Activated CD4-positive, CD25-positive, alpha-beta regulatory T cell treated with anti-CD3 and anti-CD28 coated beads, Interleukin-2, amount 50 U/mL, for 24 hours (primary cell): ENCODE results near the gene FAM78B.
A peak's percentile ranks its signal among the peaks of the same experiment; 100 is the strongest.

ENCODE experiments used
- ATAC-seq, 2 donors: fragments of 150-1000 bp; cut with Tn5 transposase; one replicate each; pipeline ENCODE4 v1.10.0; 2021; ENCODE audit warnings: mild to moderate bottlenecking in 1 of 2, moderate library complexity in 1 of 2

The FAM78B gene, protein sequence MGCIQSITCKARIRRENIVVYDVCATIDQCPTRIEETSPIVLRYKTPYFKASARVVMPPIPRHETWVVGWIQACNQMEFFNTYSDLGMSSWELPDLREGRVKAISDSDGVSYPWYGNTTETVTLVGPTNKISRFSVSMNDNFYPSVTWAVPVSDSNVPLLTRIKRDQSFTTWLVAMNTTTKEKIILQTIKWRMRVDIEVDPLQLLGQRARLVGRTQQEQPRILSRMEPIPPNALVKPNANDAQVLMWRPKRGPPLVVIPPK

DNA sequence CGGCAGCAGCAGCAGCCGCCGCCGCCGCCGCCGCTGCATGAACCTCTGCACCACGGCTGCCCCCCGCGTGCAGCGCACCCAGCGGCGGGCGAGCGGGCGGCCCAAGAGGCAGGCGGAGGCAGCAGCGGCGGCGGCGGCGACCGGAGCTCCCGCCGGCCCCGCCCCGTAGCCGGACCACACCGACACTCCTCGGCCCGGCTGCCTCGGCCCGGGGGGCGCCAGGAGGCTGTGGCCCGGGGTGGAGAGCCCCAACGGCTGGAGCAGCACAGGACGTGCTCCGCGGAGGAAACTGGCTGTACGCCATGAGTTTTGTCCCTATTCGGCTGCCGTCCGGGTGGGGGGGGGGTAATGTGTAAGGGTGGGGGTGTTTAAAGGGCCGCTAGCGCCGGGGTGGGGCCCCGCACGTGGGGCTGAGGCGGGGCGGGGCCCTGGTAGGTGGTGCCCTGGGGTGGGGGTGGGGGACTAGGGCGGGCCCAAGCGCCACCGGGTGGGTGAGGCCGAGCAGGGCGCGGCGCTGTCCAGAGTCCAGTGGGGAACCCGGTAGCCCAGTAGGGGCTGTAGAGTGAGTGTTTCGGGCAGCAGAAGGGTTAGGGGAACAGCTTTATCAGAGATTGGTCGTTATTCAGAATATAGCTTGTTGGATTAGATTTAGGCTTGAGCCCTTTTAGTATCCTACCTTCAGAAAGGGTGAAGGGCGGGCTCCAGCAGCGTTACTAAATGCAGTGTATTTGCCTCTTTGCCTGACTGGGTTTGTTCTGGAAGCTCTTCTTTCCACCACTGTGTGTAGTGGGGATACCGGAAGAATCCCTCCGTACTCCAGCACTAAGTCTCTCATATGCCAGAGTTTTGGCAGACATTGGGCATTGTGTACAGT is at the start of gene FAM78B:
Gene FAM78B (minus strand): TSS at position 304 of the 874 bp plus-strand sequence. CDS start 753 bp downstream, outside the sequence.
- peak; percentile 44 to 51 for ATAC-seq

DNA sequence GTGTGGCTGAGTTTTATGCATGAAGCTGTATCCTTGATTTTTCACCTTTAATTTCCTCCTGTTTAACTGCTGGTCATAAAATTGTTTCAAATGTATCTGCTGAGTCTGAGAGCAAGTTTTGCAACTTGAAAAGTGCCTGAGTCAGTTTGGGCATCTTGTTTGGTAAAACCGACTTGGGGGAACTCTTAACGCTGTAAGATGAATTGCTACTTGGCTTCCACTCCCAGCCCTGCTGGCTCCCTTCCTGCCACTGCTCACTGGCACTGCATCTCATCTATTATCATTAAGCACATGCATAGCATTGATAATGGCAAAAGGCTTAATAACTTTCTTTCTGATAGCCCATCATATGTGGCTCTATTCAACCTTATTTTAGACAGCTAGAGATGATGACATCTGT is 35.7 kb upstream of the FAM78B start:
- ATAC-seq, result no peak

DNA sequence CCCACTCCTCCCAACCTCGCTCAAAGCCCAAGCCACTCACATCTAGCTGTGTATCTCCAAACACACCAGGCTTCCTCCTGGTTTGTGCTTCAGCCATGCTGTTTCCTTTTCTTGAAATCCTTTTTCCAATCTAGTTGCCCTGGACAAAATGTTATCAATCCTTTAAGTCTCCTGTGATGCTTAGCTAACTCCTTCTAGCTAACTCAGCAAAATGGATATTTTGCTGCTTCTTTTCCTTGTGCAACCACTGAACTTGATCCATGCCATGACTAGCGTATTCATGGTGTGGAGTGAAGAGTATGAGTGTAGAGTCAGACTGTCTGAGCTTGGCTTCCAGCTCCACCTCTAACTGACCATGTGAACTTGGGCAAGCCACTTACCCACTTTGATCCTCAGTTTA is 33.9 kb upstream of the FAM78B start:
- no peak for ATAC-seq

DNA sequence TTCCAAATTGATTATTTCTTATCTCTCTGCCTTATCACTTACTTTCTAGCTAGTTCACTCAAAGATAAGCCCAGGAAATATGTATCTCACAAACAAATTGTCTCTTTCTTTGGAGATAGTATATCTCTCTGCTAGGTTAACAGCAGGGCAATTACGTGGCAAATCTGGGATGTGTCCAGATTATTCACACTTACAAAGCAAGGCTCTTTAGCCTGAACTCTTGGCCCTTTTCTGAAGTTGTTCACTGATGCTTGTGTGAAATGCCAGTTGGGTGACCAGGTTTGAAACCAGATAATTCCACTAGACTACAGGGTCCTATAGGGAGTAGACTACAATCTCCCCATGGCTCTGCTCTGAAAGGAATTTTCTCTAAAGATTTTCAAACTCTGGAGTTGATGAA is 30.8 kb upstream of the FAM78B start:
- no peak for ATAC-seq

DNA sequence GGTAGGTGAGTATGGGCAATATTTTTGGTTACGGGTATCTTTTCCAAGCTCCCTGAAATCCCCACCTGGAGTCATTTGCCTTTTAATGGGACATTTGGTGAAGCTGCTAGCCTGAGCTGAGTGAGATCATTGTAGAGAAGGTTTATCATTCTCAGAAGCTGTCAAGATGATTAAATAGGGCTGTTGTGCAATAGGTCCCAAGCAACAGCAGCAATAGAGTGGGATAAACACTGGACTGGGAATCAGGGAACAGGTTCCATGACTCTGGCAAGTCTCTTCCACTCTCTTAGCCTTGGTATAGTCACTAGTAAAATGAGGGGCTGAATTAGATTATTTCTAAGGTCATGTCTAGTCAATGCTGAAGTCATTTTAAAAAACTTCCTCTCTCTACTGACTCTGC is 30.3 kb upstream of the FAM78B start:
- no peak for ATAC-seq

DNA sequence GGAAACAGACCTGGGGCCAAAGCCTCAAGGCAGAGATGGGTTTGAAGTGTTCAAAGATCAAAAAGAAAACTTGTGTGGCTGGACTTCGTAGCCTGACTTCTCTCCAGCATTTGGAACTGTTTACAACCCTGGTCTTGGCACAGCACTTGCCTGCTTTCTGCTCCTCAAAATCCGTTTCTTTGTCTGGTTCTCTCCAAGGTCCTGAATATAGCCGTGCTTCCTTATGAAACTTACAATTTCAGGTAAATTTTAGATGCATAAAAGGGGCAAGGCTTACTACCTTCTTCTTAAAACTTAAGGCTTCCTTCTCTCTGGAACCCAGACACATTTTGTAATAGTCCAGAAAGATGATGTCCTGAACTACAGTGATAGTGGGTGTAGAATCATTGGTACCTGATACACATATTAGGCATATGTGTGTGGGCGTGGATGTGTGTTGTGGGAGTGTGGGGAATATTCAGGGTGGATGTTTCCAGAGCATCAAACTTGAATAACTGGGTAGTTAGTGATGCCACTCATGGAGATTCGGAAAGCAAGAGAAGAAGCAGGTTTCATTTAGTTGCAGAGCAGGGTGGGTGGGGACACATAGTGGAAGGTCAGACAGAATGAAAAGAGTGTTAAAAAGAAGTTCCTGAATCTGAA is 26.4 kb upstream of the FAM78B start:
- no peak for ATAC-seq

DNA sequence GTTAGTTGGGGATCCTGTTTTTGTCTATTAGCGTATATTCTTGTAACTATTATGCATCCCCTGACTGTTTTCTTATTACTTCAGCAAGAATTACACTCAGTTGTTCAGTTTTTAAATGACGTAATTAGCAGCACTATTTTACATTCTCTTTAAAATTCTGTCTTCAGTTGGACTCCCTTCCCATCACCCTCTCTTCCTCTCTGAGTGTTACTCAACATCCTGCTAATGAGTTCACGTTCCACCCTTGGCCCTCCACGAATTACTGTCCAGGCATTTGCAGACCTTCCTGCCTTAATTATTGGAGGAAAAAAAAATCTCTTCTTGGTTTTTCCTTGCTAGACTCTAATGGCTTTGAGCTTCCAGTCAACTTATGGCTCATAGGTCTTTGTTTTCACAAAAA is 23.6 kb upstream of the FAM78B start:
- ATAC-seq, result no peak

DNA sequence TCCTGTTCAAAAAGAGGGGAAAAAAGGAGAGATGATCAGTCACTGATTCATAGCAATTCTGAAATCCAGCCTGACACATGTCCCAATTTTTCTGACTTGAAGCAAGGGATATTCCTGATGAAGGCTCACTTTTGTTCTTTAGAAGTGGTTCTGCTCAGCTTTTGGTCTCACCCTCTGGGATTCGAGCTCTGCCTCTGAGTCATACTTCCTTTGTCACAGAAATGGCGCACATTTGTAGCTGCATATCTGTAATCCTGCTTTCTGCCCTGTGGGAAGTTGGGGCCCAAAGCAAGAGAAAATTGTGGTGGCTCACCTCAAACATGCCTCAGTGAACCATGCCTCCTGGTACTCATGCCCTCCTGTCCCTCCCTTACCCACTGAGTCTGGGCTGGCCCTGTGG is 22.3 kb upstream of the FAM78B start:
- ATAC-seq, result no peak

DNA sequence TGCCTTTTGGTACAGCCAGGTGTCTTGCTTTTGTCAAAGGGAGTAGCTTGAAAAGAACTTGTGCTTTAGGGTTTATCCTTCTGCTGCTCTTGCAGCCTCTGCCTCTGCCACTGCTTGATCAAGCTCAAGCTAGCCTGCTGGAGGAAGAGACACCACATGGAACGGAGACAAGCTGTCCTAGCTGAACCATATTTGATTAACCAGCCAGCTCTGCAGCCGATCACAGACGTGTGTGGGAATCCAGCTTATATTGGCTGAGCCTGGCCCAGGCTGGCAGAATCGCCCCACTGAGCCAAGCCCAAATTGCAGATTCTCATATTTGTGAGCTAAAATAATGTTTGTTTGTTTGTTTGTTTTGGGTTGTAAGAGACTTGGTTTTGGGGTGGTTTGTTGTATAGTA is 18.7 kb upstream of the FAM78B start:
- ATAC-seq, result no peak

DNA sequence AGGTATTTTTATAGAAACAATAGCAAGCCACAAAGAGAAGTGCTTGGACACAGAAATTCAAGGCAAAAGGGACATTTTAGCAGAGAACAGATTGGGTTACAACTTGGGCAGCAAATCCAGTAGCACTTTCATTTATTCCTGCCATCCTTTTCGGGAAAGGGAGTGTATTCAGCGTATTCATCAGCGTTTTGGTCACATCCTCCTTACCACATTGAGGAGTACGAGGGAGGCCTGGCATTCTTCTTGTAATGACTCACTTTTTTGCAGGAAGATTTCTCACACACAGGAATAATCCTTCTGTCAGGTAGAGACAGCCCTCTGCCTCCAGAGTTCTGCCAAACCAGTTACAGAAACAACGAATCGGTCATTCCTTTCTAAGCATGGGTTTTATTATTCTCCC is 18.1 kb upstream of the FAM78B start:
- ATAC-seq, result no peak

DNA sequence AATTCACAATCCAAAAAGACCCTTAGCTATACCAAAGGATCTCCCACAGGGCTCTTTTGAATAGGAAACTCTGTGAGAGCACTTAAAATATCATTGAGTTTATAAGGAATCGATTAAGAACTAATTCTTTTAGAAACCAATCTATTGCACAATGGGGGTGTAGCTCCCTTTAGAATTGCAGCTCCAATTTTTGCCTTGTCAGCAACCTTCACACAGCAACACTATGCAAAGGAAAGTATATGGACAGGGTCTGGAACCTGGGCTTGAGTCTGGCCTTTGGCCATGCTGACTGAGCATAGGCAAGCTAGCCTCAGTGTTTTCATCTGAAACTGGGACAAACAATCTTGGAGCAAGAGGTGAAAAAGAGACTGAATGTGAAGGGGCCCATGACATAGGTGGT is 17.2 kb upstream of the FAM78B start:
- ATAC-seq, result no peak

DNA sequence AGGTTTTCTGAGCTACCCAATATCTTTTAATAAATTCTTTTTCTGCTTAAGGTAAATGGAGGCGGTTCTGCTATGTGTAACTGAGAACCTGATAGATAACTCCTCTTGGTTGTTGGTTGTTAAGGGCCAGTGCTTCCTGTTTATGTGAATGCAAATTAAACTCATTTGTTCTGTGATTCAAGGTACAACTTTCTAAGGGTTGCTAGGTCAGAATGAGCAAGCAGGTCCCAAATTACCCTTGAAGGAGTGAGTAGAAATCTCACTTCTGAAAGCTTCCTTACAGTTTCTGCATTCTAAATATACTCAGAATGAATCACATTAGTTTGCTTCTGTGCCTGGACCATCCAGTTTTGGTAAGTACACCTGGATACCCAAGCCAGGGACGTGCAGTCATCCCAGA is 15.5 kb upstream of the FAM78B start:
- ATAC-seq, result no peak

DNA sequence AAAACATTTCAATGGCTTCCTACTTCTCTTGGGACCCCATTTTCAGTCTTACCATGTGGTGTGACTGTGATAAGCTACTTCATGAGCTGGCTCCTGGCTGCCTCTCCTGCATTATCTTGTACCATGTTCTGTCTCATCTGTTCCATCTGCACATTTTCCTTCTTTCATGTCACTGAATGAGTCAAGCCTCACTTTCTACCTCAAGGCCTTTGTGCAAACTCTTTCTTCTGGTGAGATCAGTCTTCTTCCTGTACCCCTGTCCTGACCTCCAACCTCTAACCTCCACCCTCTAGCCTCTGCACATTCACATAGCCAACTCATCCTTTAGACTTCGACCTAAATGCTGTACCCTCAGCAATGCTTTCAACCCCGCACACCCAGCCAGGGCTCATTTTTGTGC is 9.6 kb upstream of the FAM78B start:
- no peak for ATAC-seq

DNA sequence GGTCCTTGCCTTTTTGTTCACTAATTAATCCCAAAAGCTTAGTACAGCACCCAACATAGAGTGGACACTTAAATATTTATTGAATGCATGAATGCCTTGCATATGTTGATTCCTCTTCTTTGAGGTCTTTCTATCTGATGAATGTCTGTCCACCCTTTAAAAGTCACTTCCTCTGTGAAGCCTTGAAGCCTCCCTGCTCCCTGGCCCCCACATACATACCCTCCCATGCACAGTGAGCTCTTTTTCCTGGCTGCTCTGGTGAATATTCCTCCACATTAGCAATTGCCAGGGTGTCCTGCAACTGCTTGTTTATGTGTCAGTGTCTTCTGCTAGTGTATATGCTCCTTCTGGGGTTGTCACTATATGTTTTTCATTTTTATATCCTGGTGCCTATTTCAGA is 8.2 kb upstream of the FAM78B start:
- no peak for ATAC-seq

DNA sequence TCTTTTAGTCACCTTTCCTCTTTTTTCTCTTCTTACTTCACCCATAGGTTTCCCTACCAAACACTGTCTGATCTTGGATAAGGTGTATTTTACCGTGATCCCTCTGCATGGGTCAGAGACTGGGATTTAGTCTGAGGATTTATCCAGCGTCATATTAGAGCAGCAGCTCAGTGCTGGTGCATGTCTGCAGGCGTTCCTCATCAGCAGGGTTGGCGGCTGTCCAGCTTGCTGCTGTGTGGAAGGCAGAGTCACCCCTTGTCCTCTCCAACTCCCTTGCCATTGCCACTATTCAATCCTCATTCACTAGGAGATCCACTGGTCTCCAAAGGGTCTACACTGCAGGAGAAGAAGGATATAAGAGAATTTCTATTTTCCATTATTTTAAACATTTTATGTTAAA is 7.3 kb upstream of the FAM78B start:
- no peak for ATAC-seq

DNA sequence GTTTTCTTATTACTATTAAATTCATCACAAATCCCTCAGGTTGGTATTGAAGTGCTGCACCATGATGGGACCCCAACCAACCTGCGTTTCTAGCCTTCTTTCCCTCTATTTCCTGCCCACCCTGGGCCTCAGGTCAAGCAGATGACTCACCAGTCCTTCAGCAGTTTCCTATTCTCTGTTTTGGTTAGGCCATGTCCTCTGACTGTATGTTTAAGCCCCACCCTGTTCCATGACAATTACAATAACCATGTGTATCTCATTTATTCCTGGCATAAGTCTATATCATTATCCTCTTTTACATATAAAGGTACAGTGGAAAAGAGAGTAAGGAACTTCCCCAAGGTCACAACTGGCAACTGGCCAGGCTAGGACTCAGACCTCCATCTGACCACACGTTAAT is 5.3 kb upstream of the FAM78B start:
- ATAC-seq, result no peak

DNA sequence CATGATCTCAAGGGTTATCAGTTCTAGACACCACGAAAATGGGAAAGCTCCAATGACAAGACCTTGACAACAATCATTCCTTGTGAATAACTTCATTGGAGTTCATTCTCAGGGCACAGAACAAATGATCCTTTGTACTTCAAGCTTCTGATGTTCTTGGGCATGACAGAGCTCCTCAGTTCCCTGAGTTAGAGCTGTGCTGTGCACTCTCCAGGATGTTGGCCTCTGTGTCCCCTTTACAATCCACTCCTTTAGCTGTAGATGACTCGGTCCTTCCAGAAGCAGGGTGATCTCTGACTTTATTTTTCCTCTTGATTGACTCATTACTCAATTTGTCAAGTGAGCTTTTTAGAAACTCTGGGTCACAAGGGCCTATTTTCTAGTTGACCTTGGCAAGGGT is 3.9 kb upstream of the FAM78B start:
- ATAC-seq, result no peak

DNA sequence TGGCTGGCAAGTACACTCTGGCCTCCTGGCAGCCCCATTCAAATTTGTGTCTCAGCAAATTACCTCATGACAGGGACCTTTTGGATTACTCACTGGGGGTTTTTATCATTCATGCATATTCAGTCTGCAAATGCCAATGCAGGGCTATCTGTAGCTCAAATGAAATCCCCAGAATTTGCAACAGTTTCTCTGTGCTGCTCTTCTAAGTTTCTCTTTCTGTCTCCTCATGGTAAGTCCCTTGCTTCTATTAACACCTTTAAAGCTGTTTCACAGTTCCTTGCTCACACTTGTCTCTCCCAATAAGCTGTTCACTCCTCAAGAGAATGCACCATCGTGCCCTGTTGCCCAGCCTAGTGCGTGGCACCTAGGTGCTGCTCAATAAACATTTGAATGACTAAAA is 3.3 kb upstream of the FAM78B start:
- ATAC-seq, result peak; percentile 51 to 65

DNA sequence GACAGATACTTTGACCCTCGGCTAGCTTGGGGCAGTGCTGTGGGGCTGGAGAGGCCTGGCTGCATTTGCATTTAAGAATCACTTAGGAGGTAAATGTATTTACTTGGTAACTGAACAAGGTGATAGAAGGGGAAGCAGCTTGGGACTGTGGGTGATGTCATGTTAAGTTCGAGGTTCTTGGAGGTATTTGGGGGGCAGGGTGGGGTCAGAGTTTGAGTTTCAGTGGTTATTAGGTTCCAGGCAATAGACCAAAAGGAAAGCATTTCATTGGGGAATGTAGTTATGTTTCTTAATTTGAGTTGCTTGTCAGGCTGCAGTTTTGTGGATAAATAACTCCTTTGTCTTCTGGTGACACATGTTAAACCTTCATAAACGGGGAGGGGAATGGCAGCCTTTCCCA is 2.4 kb upstream of the FAM78B start:
- no peak for ATAC-seq

DNA sequence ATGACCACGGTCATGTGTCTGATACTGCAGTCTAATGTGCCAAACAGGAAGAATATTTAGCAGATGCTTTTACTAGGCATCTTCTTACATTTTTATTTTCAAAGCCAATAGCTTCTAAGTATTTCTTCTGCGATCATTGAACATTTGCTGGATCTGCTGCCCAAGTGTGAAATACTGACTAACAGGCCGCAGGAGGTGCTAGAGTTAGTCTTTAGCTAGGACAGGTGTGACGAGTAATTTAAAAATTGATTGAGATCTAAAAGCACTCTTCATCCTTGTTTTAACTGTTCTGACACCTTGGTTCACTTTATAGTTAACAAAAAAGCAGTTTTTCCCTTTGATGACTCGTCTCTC is 748 bp upstream of the FAM78B start:
- no peak for ATAC-seq

DNA sequence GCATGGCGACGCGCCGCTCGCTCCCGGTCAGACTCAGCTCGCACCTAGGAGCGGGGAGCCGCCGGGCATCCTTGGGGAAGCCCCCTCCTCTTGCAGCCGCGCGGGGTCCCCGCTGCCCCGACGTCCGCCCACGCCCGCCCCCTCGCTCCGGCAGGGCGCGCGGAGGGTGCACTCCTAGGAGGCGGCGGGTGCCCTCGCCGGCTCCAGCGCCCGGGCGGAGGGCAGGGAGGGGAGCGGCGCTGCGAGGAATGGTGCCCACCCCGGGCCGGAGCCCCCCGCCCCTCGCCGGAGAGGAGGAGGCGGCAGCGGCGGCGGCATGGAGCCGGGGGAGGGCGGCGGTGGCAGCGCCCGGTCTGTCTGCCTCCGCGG is 488 bp downstream of the FAM78B start:
- peak in 1 of 2 donors; percentile 5 for ATAC-seq

DNA sequence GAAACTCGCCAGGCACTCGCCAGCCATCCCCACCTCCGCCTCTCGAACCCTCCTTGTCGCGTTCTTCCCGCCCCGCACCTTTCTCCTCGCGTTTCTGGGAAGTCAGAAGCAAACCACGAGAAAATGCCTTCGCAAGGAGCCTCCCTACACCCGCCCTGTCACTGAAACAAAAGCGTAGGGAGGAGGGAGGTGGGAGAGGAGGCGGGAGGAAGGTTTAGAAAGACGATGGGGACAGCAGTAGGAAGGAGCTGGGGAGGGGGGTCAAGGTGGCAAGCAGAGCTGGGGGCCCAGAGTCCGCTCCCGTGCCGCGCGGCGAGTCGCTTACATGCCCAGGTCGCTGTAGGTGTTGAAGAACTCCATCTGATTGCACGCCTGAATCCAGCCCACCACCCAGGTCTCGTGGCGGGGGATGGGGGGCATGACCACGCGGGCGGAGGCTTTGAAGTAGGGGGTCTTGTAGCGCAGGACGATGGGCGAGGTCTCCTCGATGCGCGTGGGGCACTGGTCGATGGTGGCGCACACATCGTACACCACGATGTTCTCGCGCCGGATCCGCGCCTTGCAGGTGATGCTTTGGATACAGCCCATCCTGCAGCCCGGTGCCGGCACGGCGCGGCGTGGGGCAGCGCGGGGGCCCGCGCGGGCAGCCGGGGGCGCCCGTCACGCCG is 1.0 kb downstream of the FAM78B start:
- ATAC-seq, result no peak

DNA sequence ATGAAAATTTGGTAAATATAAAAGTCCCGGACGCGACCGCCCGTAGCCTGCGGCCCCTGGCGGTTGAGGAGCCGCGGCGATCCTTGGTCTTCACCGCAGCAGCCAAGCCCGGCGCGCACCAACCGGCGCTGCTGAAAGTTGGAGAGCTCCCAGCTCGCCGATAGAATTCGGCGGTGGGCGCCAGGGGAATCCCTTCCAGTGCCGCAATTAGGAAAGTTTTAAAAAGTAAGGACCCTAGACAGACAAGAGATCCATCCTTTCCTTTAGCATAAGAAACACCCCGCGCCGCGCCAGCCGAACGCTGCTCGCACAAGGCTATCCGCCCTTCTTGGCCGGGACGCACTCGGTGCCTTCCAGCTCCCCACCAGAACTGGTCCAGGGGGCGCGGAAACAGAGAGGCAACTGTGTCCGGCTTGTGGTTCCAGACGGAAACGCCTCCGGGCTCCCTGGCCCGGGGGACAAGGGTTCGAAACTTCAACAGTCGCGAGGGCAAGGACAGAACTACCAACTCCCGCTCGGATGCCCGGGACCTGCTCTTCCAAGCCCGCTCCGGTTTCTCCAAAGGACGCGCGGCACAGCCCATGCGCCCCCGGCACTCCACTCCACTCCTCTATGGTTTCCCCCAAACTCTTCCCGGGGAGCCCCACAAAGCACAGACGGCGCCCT is 1.7 kb downstream of the FAM78B start:
- ATAC-seq, result no peak
